HS-27A (cell line): Measurements from ENCODE around the gene THAP4.

Experiments used
- DNase-seq: peaks from one replicate; pipeline ENCODE4 v3.0.0-alpha.2; 2012; ENCODE audit warnings: low read depth, missing footprints

THAP4 gene

GRCh38 chr2:241638940-241639339 lies 2.0 kb upstream of the THAP4 start:
- DNase-seq, result no peak

- no peak for DNase-seq
Observed at GRCh38 chr2:241637795-241638660, 1.1 kb upstream of the THAP4 start.

- DNase-seq, result no peak
Observed at GRCh38 chr2:241636182-241637017, 558 bp downstream of the THAP4 start.

- no peak for DNase-seq
Observed at GRCh38 chr2:241635756-241636155, 1.2 kb downstream of the THAP4 start.

- DNase-seq, result no peak
Observed at GRCh38 chr2:241633561-241633960, 3.4 kb downstream of the THAP4 start.

GRCh38 chr2:241632478-241633325 lies 4.3 kb downstream of the THAP4 start:
- DNase-seq, result no peak

GRCh38 chr2:241629762-241630435 lies 7.1 kb downstream of the THAP4 start:
- DNase-seq, result no peak

- DNase-seq, result no peak
Observed at GRCh38 chr2:241627675-241628074, 9.3 kb downstream of the THAP4 start.

- DNase-seq, result no peak
Observed at GRCh38 chr2:241620419-241620769, 16.6 kb downstream of the THAP4 start.

- no peak for DNase-seq
Observed at GRCh38 chr2:241619597-241620418, 17.1 kb downstream of the THAP4 start.

- DNase-seq, result no peak
Observed at GRCh38 chr2:241618829-241619228, 18.1 kb downstream of the THAP4 start.

GRCh38 chr2:241618296-241618805 lies 18.6 kb downstream of the THAP4 start:
- DNase-seq, result no peak

- no peak for DNase-seq
Observed at GRCh38 chr2:241617431-241618154, 19.4 kb downstream of the THAP4 start.

GRCh38 chr2:241616168-241617125 lies 20.5 kb downstream of the THAP4 start:
- no peak for DNase-seq

- no peak for DNase-seq
Observed at GRCh38 chr2:241615522-241616052, 21.4 kb downstream of the THAP4 start.

- DNase-seq, result no peak
Observed at GRCh38 chr2:241615041-241615440, 21.9 kb downstream of the THAP4 start.

- no peak for DNase-seq
Observed at GRCh38 chr2:241613017-241613780, 23.8 kb downstream of the THAP4 start.
